Measurements from ENCODE around the gene BTBD17. TPM values are rescaled to one million over a fixed set of nuclear protein-coding genes. Genes with fewer than 3 reads are reported as not detected.

BTBD17 gene
- not detected in 2 replicates for total RNA-seq

GRCh38 chr17:74361230-74362068, at the start of gene BTBD17:
BTBD17 (minus strand) TSS chr17:74361868; CDS start chr17:74361819, 49 bp downstream.

GRCh38 chr17:74367206-74367605, 5.5 kb upstream of the BTBD17 start, which contains the start of gene GPR142:
GPR142 (plus strand) TSS chr17:74367506; CDS start chr17:74369541, 2,035 bp downstream.

GRCh38 chr17:74325743-74326379, 35.8 kb downstream of the BTBD17 start, which contains the start of gene KIF19:
KIF19 (plus strand) TSS chr17:74326226; CDS start chr17:74326350, 124 bp downstream.

Other genes starting within 250 kb of the BTBD17 start
- 4,517 and 4,794 TPM in 2 replicates for gene RPL38, start 158.2 kb downstream of the BTBD17 start, total RNA-seq
- 2.4 and 2.9 TPM in 2 replicates for gene TTYH2, start 148.3 kb downstream of the BTBD17 start, total RNA-seq
- not detected in 2 replicates for gene DNAI2, start 87.6 kb downstream of the BTBD17 start, total RNA-seq
- under 0.01 and 0.09 TPM in 2 replicates for gene KIF19, start 35.6 kb downstream of the BTBD17 start, total RNA-seq
- gene GPR142, start 5.6 kb upstream of the BTBD17 start, total RNA-seq, result not detected in 2 replicates
- 10.7 and 10.9 TPM in 2 replicates for gene GPRC5C, start 70.2 kb upstream of the BTBD17 start, total RNA-seq
- not detected in 2 replicates for gene CD300A, start 104.8 kb upstream of the BTBD17 start, total RNA-seq
- not detected in 2 replicates for gene CD300LB, start 169.6 kb upstream of the BTBD17 start, total RNA-seq
- gene CD300C, start 184.2 kb upstream of the BTBD17 start, total RNA-seq, result not detected in 2 replicates
- gene CD300H, start 205.6 kb upstream of the BTBD17 start, total RNA-seq, result not detected in 2 replicates
- not detected in 2 replicates for gene CD300LD, start 230.4 kb upstream of the BTBD17 start, total RNA-seq